ENCODE measurements around the gene SLC25A53.

DNA sequence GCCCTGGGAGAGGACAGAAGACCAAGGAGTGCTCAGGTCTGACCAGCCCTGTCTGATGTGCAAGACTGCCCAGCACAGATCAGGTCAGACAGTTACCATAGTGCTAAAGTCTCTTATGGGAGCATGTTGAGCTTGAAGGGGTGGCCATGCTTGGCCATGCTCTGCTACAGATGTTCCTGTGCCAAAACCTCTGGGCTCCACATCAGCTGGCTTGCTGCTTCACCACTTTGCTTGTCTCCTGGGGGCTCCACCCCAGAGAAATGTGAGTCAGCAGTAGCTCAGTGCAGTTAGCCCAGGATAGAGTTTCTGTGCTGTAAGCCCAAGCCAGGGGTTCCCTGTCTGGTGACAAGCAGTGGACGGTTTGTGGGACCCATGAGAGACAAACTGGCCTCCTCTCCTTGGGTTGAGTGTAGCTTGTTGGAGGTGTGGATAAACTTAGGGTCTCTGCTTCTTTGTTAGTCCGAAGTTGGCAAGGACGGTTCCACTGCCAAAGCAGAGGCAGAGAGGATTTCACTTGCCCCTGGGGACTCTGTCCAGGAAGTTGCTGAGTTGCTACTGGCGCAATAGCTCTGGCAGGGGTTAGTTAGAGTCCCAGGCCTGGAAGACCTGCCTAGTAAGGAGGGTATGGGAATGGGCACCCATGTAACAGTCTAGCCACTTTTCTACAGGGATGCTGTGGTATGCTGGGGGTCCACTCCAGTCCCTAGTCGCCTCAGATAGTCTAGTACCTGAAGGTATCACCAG lies 72.1 kb downstream of the SLC25A53 start:
- TF ChIP-seq GATA2 (IDR thresholded peaks at IDR 0.05; ENCODE audit: low read depth, low read length) (no peak), GATA3 (IDR thresholded peaks at IDR 0.05; ENCODE audit: low read depth, low read length) (no peak)

Measured in SH-SY5Y (cell line).